ENCODE results near the gene SLC2A4RG. TPM values are rescaled to one million over a fixed set of nuclear protein-coding genes. Genes with fewer than 3 reads are reported as not detected.

SLC2A4RG gene
- total and polyA plus RNA-seq, 2 of the 13 experiments (the other 11 are each of a cell fraction or from before 2014, with no cell fraction given) = 91.4 to 95.9 TPM

GRCh38 chr20:63782051-63782471 is 42.5 kb downstream of the SLC2A4RG start (continued):
- TF ChIP-seq ZNF18 (CRISPR knock-in tag; IDR thresholded peaks at IDR 0.05; ENCODE audit: insufficient replicate concordance) (no peak), ZNF7 (CRISPR knock-in tag; IDR thresholded peaks at IDR 0.05) (no peak), GPN1 (CRISPR knock-in tag; IDR thresholded peaks at IDR 0.05; ENCODE audit: borderline replicate concordance) (no peak), PITX1 (CRISPR knock-in tag; IDR thresholded peaks at IDR 0.05) (no peak), ZNF550 (CRISPR knock-in tag; IDR thresholded peaks at IDR 0.05; ENCODE audit: borderline replicate concordance) (no peak), ELF3 (CRISPR knock-in tag; IDR thresholded peaks at IDR 0.05) (no peak), GATA4 (IDR thresholded peaks at IDR 0.05; ENCODE audit: borderline replicate concordance, low read depth) (no peak), HOXD1 (CRISPR knock-in tag; IDR thresholded peaks at IDR 0.05) (no peak), MTA1 (CRISPR knock-in tag; IDR thresholded peaks at IDR 0.05; ENCODE audit: borderline replicate concordance) (no peak), TOPORS (CRISPR knock-in tag; IDR thresholded peaks at IDR 0.05) (no peak), ASH2L (IDR thresholded peaks at IDR 0.05; ENCODE audit: insufficient read length, low read depth, low read length) (no peak), ZSCAN25 (CRISPR knock-in tag; IDR thresholded peaks at IDR 0.05) (no peak), GABPB1 (CRISPR knock-in tag; IDR thresholded peaks at IDR 0.05) (no peak; the same call in 1 of the 2 replicates), CBX2 (IDR thresholded peaks at IDR 0.05; ENCODE audit: low read depth, low read length) (no peak), CBX2 (CRISPR knock-in tag; IDR thresholded peaks at IDR 0.05; ENCODE audit: low read depth) (no peak), ZNF646 (CRISPR knock-in tag; IDR thresholded peaks at IDR 0.05) (no peak), SRY (CRISPR knock-in tag; IDR thresholded peaks at IDR 0.05) (no peak)
- TF ChIP-seq, protein P1, sequence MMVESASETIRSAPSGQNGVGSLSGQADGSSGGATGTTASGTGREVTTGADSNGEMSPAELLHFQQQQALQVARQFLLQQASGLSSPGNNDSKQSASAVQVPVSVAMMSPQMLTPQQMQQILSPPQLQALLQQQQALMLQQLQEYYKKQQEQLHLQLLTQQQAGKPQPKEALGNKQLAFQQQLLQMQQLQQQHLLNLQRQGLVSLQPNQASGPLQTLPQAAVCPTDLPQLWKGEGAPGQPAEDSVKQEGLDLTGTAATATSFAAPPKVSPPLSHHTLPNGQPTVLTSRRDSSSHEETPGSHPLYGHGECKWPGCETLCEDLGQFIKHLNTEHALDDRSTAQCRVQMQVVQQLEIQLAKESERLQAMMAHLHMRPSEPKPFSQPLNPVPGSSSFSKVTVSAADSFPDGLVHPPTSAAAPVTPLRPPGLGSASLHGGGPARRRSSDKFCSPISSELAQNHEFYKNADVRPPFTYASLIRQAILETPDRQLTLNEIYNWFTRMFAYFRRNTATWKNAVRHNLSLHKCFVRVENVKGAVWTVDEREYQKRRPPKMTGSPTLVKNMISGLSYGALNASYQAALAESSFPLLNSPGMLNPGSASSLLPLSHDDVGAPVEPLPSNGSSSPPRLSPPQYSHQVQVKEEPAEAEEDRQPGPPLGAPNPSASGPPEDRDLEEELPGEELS (CRISPR knock-in tag; IDR thresholded peaks at IDR 0.05) = no peak
- TF ChIP-seq, protein P2, sequence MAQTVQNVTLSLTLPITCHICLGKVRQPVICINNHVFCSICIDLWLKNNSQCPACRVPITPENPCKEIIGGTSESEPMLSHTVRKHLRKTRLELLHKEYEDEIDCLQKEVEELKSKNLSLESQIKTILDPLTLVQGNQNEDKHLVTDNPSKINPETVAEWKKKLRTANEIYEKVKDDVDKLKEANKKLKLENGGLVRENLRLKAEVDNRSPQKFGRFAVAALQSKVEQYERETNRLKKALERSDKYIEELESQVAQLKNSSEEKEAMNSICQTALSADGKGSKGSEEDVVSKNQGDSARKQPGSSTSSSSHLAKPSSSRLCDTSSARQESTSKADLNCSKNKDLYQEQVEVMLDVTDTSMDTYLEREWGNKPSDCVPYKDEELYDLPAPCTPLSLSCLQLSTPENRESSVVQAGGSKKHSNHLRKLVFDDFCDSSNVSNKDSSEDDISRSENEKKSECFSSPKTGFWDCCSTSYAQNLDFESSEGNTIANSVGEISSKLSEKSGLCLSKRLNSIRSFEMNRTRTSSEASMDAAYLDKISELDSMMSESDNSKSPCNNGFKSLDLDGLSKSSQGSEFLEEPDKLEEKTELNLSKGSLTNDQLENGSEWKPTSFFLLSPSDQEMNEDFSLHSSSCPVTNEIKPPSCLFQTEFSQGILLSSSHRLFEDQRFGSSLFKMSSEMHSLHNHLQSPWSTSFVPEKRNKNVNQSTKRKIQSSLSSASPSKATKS (CRISPR knock-in tag; IDR thresholded peaks at IDR 0.05) = no peak

Measured in HepG2 (cell line).